Measurements from ENCODE around the gene MAGEC3. TPM values are rescaled to one million over a fixed set of nuclear protein-coding genes. Genes with fewer than 3 reads are reported as not detected.
"Not testable (repeated sequence)": the region's sequence is repeated elsewhere in the genome, so short reads cannot be mapped to it uniquely, and the experiment has no call there.

MAGEC3 gene
- total and polyA plus RNA-seq, 7 experiments from 2014 or later = not detected

DNA sequence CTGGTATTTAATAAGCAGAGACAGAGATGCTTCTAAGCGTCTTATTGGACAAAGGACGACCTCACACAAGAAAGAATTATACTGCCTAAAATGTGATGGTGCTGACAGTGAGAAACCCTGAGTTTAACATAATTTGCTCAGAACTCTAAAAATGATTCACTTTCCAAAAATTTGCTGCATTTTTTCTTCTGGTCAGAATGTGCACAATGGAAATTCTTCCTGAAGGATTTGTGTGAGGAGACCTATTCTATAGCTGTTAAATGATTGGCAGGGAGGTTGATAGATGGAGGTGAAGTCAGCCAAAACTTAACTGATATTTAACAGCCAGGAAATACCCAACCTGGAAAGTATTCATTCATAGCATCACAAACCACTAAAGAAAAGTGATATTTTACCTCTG, 1.7 kb downstream of the MAGEC3 start:
- Histone ChIP-seq H3K36me3 (ENCODE audit: control insufficient read depth in 2 of 3, insufficient read depth in 3 of 3, low read length in 3 of 3) (no peaks in the 10 kb centered on the region), H3K4me3 (ENCODE audit: low read length) (no peak overlapping the region), H3K4me1 (ENCODE audit: control insufficient read depth in 2 of 2, insufficient read depth in 2 of 2, low read length in 2 of 2) (no peaks in the 10 kb centered on the region), H3K27ac (ENCODE audit: low read depth, low read length) (no peak overlapping the region), H3K9me3 (ENCODE audit: control insufficient read depth in 2 of 3, low read length in 3 of 3) (peaks cover 0 to 4% (median 0%) of the 10 kb centered on the region in 3 experiments), H3K27me3 (ENCODE audit: control insufficient read depth in 2 of 2, insufficient read depth in 2 of 2, low read length in 2 of 2) (no peaks in the 10 kb centered on the region)
- no peaks in the 10 kb centered on the region for H3K27me3 Mint-ChIP-seq
- ChIA-PET POLR2A (no interaction called here), CTCF (no interaction called here)
- DNase-seq (no peak), ATAC-seq (no peak)
- H3K9me3 Mint-ChIP-seq = peaks cover 0 to 21% (median 3%) of the 10 kb centered on the region in 11 donors
- no peak overlapping the region for H3K27ac Mint-ChIP-seq
- H3K4me3 Mint-ChIP-seq = no peak overlapping the region
- H3K4me1 Mint-ChIP-seq = no peaks in the 10 kb centered on the region
- intact Hi-C loops (cut with micrococcal nuclease) = no loop called here
- H3K36me3 Mint-ChIP-seq = peaks cover 0 to 6% (median 0%) of the 10 kb centered on the region in 5 donors

DNA sequence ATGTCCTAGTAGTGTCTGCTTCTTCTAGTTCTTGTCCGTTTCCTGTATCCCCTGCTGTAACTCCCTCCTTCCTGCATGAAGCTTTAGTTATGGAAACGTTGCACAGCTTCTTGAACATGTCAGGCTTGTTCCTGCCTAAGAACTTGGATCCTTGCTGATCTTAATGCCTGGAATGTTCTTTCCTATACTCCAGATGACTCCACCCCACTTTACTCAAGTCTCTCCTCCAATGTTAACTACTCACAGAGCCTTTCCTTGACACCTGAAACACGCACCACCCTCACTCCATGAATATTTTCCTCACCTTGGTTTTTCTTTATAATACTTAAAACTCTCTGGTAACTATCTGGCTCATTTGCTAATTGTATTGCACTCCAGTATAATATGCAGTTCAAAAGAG, 19.4 kb downstream of the MAGEC3 start:
- intact Hi-C loops (cut with micrococcal nuclease) = no loop called here
- Mint-ChIP-seq H3K9me3 (peaks cover 0 to 8% (median 0%) of the 10 kb centered on the region in 11 donors), H3K4me3 (no peak overlapping the region), H3K4me1 (no peaks in the 10 kb centered on the region), H3K27ac (no peak overlapping the region), H3K27me3 (no peaks in the 10 kb centered on the region), H3K36me3 (no peaks in the 10 kb centered on the region)
- ChIA-PET POLR2A (no interaction called here), CTCF (no interaction called here)
- ATAC-seq (no peak), DNase-seq (no peak)
- Histone ChIP-seq H3K36me3 (ENCODE audit: control insufficient read depth in 2 of 3, insufficient read depth in 3 of 3, low read length in 3 of 3) (no peaks in the 10 kb centered on the region), H3K27ac (ENCODE audit: low read depth, low read length) (no peak overlapping the region), H3K4me3 (ENCODE audit: low read length) (no peak overlapping the region), H3K4me1 (ENCODE audit: control insufficient read depth in 2 of 2, insufficient read depth in 2 of 2, low read length in 2 of 2) (no peaks in the 10 kb centered on the region), H3K27me3 (ENCODE audit: control insufficient read depth in 2 of 2, insufficient read depth in 2 of 2, low read length in 2 of 2) (no peaks in the 10 kb centered on the region), H3K9me3 (ENCODE audit: control insufficient read depth in 2 of 3, low read length in 3 of 3) (no peaks in the 10 kb centered on the region)

DNA sequence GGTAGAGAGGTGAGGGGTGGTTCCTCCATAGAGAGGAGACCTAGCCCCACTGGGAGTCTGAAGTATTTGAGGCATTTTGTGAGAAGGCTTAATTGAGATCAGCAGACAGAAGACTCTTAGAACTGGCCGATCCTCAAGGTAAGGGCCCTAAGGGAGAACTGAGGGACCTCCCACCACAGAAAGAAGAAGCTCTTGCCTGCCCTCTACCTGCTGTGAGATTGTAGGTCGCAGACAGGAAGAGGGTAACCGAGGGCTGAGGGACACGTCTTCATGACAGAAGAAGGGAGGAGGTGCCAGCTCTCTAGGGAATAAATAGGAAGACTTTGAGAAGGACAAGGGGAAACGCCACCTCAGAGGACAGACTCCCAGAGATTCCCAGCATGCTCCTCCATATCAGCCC, 41.5 kb downstream of the MAGEC3 start:
- Mint-ChIP-seq H3K36me3 (no peaks in the 10 kb centered on the region), H3K27ac (no peak overlapping the region), H3K4me1 (no peaks in the 10 kb centered on the region), H3K27me3 (no peaks in the 10 kb centered on the region), H3K4me3 (no peak overlapping the region), H3K9me3 (peaks cover 0 to 3% (median 0%) of the 10 kb centered on the region in 11 donors)
- no peak for ATAC-seq
- Histone ChIP-seq H3K36me3 (ENCODE audit: control insufficient read depth in 2 of 3, insufficient read depth in 3 of 3, low read length in 3 of 3) (no peaks in the 10 kb centered on the region), H3K27ac (ENCODE audit: low read depth, low read length) (no peak overlapping the region), H3K9me3 (ENCODE audit: control insufficient read depth in 2 of 3, low read length in 3 of 3) (no peaks in the 10 kb centered on the region), H3K27me3 (ENCODE audit: control insufficient read depth in 2 of 2, insufficient read depth in 2 of 2, low read length in 2 of 2) (no peaks in the 10 kb centered on the region), H3K4me3 (ENCODE audit: low read length) (no peak overlapping the region), H3K4me1 (ENCODE audit: control insufficient read depth in 2 of 2, insufficient read depth in 2 of 2, low read length in 2 of 2) (no peaks in the 10 kb centered on the region)
- intact Hi-C loops (cut with micrococcal nuclease) = no loop called here
- ChIA-PET POLR2A (no interaction called here), CTCF (no interaction called here)
- DNase-seq = no peak

DNA sequence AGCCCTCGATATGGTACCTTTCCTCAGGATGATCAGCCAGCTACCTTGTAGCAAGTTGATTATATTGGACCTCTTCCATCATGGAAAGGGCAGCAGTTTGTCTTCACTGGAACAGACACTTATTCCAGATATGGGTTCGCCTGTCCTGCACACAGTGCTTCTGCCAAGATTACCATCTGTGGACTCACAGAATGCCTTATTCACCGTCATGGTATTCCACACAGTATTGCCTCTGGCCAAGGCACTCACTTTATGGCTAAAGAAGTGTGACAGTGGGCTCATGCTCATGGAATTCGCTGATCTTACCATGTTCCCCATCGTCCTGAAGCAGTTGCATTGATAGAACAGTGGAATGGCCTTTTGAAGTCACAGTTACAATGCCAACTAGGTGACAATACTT, 50.7 kb downstream of the MAGEC3 start:
- H3K36me3 ChIP-seq (ENCODE audit: control insufficient read depth in 2 of 3, insufficient read depth in 3 of 3, low read length in 3 of 3); H3K27ac Mint-ChIP-seq; H3K27me3 Mint-ChIP-seq; H3K27me3 ChIP-seq (ENCODE audit: control insufficient read depth in 2 of 2, insufficient read depth in 2 of 2, low read length in 2 of 2); H3K4me1 Mint-ChIP-seq; CTCF ChIA-PET; H3K9me3 ChIP-seq (ENCODE audit: control insufficient read depth in 2 of 3, low read length in 3 of 3); H3K4me1 ChIP-seq (ENCODE audit: control insufficient read depth in 2 of 2, insufficient read depth in 2 of 2, low read length in 2 of 2); H3K36me3 Mint-ChIP-seq; H3K4me3 ChIP-seq (ENCODE audit: low read length); H3K27ac ChIP-seq (ENCODE audit: low read depth, low read length); H3K4me3 Mint-ChIP-seq; H3K9me3 Mint-ChIP-seq; intact Hi-C loops (cut with micrococcal nuclease); ATAC-seq; POLR2A ChIA-PET; DNase-seq: not testable (repeated sequence)

DNA sequence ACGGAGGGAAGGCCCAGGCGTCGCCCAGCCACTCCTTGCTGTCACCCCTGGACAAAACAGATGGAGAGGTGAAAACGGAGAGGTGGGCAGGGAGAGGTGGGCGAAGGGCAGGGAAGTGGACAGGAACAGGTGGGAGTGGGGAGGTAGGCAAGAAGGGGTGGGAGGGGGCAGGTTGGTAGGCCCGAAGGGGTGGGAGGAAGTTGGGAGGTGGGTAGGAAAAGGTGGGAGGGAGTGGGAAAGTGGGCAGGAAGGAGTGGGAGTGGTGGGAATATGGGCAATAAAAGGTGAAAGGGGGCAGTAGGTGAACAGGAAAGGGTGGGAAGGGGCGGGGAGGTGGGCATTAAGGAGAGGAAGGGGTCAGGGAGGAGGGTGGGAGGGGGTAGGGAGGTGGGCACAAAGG, 56.6 kb downstream of the MAGEC3 start:
- H3K9me3 ChIP-seq (ENCODE audit: control insufficient read depth in 2 of 3, low read length in 3 of 3) = no peaks in the 10 kb centered on the region

DNA sequence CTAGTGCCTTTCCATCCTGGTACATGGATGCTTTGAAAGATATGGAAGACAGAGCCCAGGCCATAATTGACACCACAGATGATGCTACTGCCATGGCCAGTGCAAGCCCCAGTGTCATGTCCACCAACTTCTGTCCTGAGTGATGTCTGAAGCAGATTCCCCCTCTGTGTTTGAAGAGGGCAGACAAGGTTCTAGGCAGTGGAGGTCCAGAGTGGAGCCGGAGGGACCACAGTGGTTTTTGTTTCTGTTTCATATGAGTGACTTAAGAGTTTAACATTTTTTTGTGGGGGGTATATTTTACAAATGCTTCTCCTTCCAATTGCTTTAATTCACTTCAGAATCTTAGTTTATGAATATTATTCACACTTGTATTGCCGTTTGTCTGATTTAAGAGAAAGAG, 59.6 kb downstream of the MAGEC3 start:
- DNase-seq = no peak
- H3K4me3 Mint-ChIP-seq = no peak overlapping the region
- H3K4me1 Mint-ChIP-seq = no peaks in the 10 kb centered on the region
- H3K27me3 ChIP-seq (ENCODE audit: control insufficient read depth in 2 of 2, insufficient read depth in 2 of 2, low read length in 2 of 2) = no peaks in the 10 kb centered on the region
- H3K4me3 ChIP-seq (ENCODE audit: low read length) = no peak overlapping the region
- no peak overlapping the region for H3K27ac ChIP-seq (ENCODE audit: low read depth, low read length)
- no peaks in the 10 kb centered on the region for H3K36me3 ChIP-seq (ENCODE audit: control insufficient read depth in 2 of 3, insufficient read depth in 3 of 3, low read length in 3 of 3)
- H3K27ac Mint-ChIP-seq = no peak overlapping the region
- CTCF ChIA-PET = no interaction called here
- ATAC-seq = no peak
- no peaks in the 10 kb centered on the region for H3K36me3 Mint-ChIP-seq
- no peaks in the 10 kb centered on the region for H3K27me3 Mint-ChIP-seq
- intact Hi-C loops (cut with micrococcal nuclease) = no loop called here
- no peaks in the 10 kb centered on the region for H3K4me1 ChIP-seq (ENCODE audit: control insufficient read depth in 2 of 2, insufficient read depth in 2 of 2, low read length in 2 of 2)
- peaks cover 0 to 2% (median 0%) of the 10 kb centered on the region in 11 donors for H3K9me3 Mint-ChIP-seq
- H3K9me3 ChIP-seq (ENCODE audit: control insufficient read depth in 2 of 3, low read length in 3 of 3) = no peaks in the 10 kb centered on the region
- POLR2A ChIA-PET = no interaction called here

More for the DNA sequence above, 56.6 kb downstream of the MAGEC3 start:
- no peaks in the 10 kb centered on the region for H3K4me1 ChIP-seq (ENCODE audit: control insufficient read depth in 2 of 2, insufficient read depth in 2 of 2, low read length in 2 of 2)
- H3K27me3 ChIP-seq (ENCODE audit: control insufficient read depth in 2 of 2, insufficient read depth in 2 of 2, low read length in 2 of 2) = no peaks in the 10 kb centered on the region
- H3K36me3 Mint-ChIP-seq = no peaks in the 10 kb centered on the region
- CTCF ChIA-PET = no interaction called here
- H3K27ac ChIP-seq (ENCODE audit: low read depth, low read length) = no peak overlapping the region
- H3K27ac Mint-ChIP-seq = no peak overlapping the region
- no peaks in the 10 kb centered on the region for H3K36me3 ChIP-seq (ENCODE audit: control insufficient read depth in 2 of 3, insufficient read depth in 3 of 3, low read length in 3 of 3)
- no peak overlapping the region for H3K4me3 ChIP-seq (ENCODE audit: low read length)
- intact Hi-C loops (cut with micrococcal nuclease) = no loop called here
- no peak overlapping the region for H3K4me3 Mint-ChIP-seq
- no peaks in the 10 kb centered on the region for H3K27me3 Mint-ChIP-seq
- DNase-seq (no peak), ATAC-seq (no peak)
- H3K9me3 Mint-ChIP-seq = peaks cover 0 to 1% (median 0%) of the 10 kb centered on the region in 11 donors
- H3K4me1 Mint-ChIP-seq = no peaks in the 10 kb centered on the region
- POLR2A ChIA-PET = no interaction called here

DNA sequence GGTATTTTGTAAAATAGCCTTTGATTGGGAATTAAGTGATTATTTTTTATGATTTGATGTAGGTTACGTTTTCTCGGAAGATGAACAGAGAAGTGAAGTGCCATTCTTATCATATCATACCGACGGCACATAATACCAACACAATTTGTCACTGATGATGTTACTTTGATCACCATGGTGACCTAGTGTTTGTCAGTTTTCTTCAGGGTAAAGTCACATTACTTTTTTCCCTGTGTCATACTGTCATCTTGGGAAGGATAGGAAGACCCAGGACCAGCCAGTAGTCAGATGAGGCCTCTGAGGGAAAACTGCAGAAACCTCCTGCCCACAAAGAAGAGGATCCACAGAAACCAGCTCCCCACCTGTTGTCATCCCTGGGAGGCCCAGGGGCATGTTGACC, 64.2 kb downstream of the MAGEC3 start:
- intact Hi-C loops (cut with micrococcal nuclease) = no loop called here
- Histone ChIP-seq H3K27me3 (ENCODE audit: control insufficient read depth in 2 of 2, insufficient read depth in 2 of 2, low read length in 2 of 2) (no peaks in the 10 kb centered on the region), H3K4me1 (ENCODE audit: control insufficient read depth in 2 of 2, insufficient read depth in 2 of 2, low read length in 2 of 2) (no peaks in the 10 kb centered on the region), H3K27ac (ENCODE audit: low read depth, low read length) (no peak overlapping the region), H3K9me3 (ENCODE audit: control insufficient read depth in 2 of 3, low read length in 3 of 3) (no peaks in the 10 kb centered on the region), H3K4me3 (ENCODE audit: low read length) (no peak overlapping the region), H3K36me3 (ENCODE audit: control insufficient read depth in 2 of 3, insufficient read depth in 3 of 3, low read length in 3 of 3) (no peaks in the 10 kb centered on the region)
- Mint-ChIP-seq H3K4me3 (no peak overlapping the region), H3K4me1 (no peaks in the 10 kb centered on the region), H3K27me3 (peaks cover 0 to 3% (median 0%) of the 10 kb centered on the region in 5 donors), H3K36me3 (no peaks in the 10 kb centered on the region), H3K27ac (no peak overlapping the region), H3K9me3 (peaks cover 0 to 12% (median 0%) of the 10 kb centered on the region in 11 donors)
- ATAC-seq (no peak), DNase-seq (no peak)
- ChIA-PET CTCF (no interaction called here), POLR2A (no interaction called here)
